Measurements from ENCODE around the gene AGTPBP1. TPM values are rescaled to one million over a fixed set of nuclear protein-coding genes. Genes with fewer than 3 reads are reported as not detected.

AGTPBP1 gene
- polyA plus RNA-seq, 1 of the 3 experiments (the other 2 are of a cell fraction) = 3.8 TPM

GRCh38 chr9:85645909-85646627, 95.7 kb downstream of the AGTPBP1 start:
- Histone ChIP-seq H3K36me3 (replicated peaks in 1 of 2; ENCODE audit: control insufficient read depth in 1 of 2, insufficient read depth in 2 of 2, low read length in 1 of 2) (peaks cover 2 to 12% of the 10 kb centered on the region in 2 experiments), H3K4me2 (no peak overlapping the region), H3K27me3 (ENCODE audit: insufficient read depth) (no peaks in the 10 kb centered on the region), H4K20me1 (ENCODE audit: insufficient read depth) (no peaks in the 10 kb centered on the region), H3K9me3 (no peaks in the 10 kb centered on the region), H3K4me1 (ENCODE audit: control insufficient read depth in 1 of 2, insufficient read depth in 2 of 2, low read depth in 1 of 2, low read length in 1 of 2) (no peaks in the 10 kb centered on the region; a peak in 1 of 4 replicates), H3K4me3 (ENCODE audit: low read depth in 2 of 2, low read length in 1 of 2) (no peak overlapping the region), H3K9ac (no peak overlapping the region), H3K79me2 (ENCODE audit: insufficient read depth) (no peaks in the 10 kb centered on the region), H3F3A (replicated peaks; ENCODE audit: insufficient read depth) (no peaks in the 10 kb centered on the region), H3K27ac (ENCODE audit: low read depth in 2 of 2, low read length in 1 of 2) (no peak overlapping the region), H3K9me2 (no peaks in the 10 kb centered on the region), H2AFZ (ENCODE audit: low read depth) (no peak overlapping the region)
- ChIA-PET CTCF (no interaction called here), POLR2A (interaction anchor here (0.8 kb wide), 1 partner anchor 33 kb away, joined by 3 read pairs; no protein-coding TSS in a partner anchor)
- WGBS (ENCODE audit: low lambda C conversion rate) = 93% methylated on average over 3 of the region's 3 CpGs
- TF ChIP-seq FOXJ3 (CRISPR knock-in tag; IDR thresholded peaks at IDR 0.05) (no peak), POLR2AphosphoS5 (IDR thresholded peaks at IDR 0.05; ENCODE audit: low read depth, low read length) (no peak), RXRA (IDR thresholded peaks at IDR 0.05; ENCODE audit: borderline replicate concordance, low read depth) (no peak), IRF3 (IDR thresholded peaks at IDR 0.05; ENCODE audit: low read depth, low read length) (no peak), TCF12 (IDR thresholded peaks at IDR 0.05) (no peak), MXI1 (IDR thresholded peaks at IDR 0.05; ENCODE audit: low read depth, low read length) (no peak), SMC3 (IDR thresholded peaks at IDR 0.05; ENCODE audit: low read depth, low read length) (no peak)
- TF ChIP-seq, protein P1, sequence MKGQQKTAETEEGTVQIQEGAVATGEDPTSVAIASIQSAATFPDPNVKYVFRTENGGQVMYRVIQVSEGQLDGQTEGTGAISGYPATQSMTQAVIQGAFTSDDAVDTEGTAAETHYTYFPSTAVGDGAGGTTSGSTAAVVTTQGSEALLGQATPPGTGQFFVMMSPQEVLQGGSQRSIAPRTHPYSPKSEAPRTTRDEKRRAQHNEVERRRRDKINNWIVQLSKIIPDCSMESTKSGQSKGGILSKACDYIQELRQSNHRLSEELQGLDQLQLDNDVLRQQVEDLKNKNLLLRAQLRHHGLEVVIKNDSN (IDR thresholded peaks at IDR 0.05; ENCODE audit: borderline replicate concordance, low read depth) = no peak
- TF ChIP-seq, protein P2, sequence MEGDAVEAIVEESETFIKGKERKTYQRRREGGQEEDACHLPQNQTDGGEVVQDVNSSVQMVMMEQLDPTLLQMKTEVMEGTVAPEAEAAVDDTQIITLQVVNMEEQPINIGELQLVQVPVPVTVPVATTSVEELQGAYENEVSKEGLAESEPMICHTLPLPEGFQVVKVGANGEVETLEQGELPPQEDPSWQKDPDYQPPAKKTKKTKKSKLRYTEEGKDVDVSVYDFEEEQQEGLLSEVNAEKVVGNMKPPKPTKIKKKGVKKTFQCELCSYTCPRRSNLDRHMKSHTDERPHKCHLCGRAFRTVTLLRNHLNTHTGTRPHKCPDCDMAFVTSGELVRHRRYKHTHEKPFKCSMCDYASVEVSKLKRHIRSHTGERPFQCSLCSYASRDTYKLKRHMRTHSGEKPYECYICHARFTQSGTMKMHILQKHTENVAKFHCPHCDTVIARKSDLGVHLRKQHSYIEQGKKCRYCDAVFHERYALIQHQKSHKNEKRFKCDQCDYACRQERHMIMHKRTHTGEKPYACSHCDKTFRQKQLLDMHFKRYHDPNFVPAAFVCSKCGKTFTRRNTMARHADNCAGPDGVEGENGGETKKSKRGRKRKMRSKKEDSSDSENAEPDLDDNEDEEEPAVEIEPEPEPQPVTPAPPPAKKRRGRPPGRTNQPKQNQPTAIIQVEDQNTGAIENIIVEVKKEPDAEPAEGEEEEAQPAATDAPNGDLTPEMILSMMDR (IDR thresholded peaks at IDR 0.05) = no peak
- no peak for DNase-seq

GRCh38 chr9:85640425-85640824, 101.3 kb downstream of the AGTPBP1 start:
- Histone ChIP-seq H3K36me3 (replicated peaks in 1 of 2; ENCODE audit: control insufficient read depth in 1 of 2, insufficient read depth in 2 of 2, low read length in 1 of 2) (peaks cover 8 to 12% of the 10 kb centered on the region in 2 experiments), H3K79me2 (ENCODE audit: insufficient read depth) (no peaks in the 10 kb centered on the region), H2AFZ (ENCODE audit: low read depth) (no peak overlapping the region), H4K20me1 (ENCODE audit: insufficient read depth) (no peaks in the 10 kb centered on the region), H3K9me3 (no peaks in the 10 kb centered on the region), H3K27me3 (ENCODE audit: insufficient read depth) (no peaks in the 10 kb centered on the region), H3K9me2 (no peaks in the 10 kb centered on the region), H3K9ac (no peak overlapping the region), H3F3A (replicated peaks; ENCODE audit: insufficient read depth) (no peaks in the 10 kb centered on the region), H3K4me3 (ENCODE audit: low read depth in 2 of 2, low read length in 1 of 2) (no peak overlapping the region), H3K4me1 (ENCODE audit: control insufficient read depth in 1 of 2, insufficient read depth in 2 of 2, low read depth in 1 of 2, low read length in 1 of 2) (no peaks in the 10 kb centered on the region; a peak in 2 of 4 replicates), H3K4me2 (no peak overlapping the region), H3K27ac (ENCODE audit: low read depth in 2 of 2, low read length in 1 of 2) (no peak overlapping the region)
- 97% methylated on average over 1 of the region's 1 CpG for WGBS (ENCODE audit: low lambda C conversion rate)
- ChIA-PET CTCF (no interaction called here), POLR2A (no interaction called here)
- no peak for DNase-seq
- TF ChIP-seq EP300 (IDR thresholded peaks at IDR 0.05; ENCODE audit: borderline replicate concordance in 1 of 2, low read depth in 1 of 2, low read length in 1 of 2) = no peak
- TF ChIP-seq RXRA (IDR thresholded peaks at IDR 0.05; ENCODE audit: borderline replicate concordance, low read depth) = no peak
- TF ChIP-seq, protein P2 (IDR thresholded peaks at IDR 0.05) = no peak
- no peak for TF ChIP-seq GATA2 (CRISPR knock-in tag; IDR thresholded peaks at IDR 0.05)
- no peak for TF ChIP-seq POLR2AphosphoS5 (IDR thresholded peaks at IDR 0.05; ENCODE audit: low read depth, low read length)
- no peak for TF ChIP-seq JUND (IDR thresholded peaks at IDR 0.05)
- TF ChIP-seq PBX3 (IDR thresholded peaks at IDR 0.05) = no peak
- TF ChIP-seq YY1 (IDR thresholded peaks at IDR 0.05; ENCODE audit: low read depth) = no peak
- TF ChIP-seq, protein P3, sequence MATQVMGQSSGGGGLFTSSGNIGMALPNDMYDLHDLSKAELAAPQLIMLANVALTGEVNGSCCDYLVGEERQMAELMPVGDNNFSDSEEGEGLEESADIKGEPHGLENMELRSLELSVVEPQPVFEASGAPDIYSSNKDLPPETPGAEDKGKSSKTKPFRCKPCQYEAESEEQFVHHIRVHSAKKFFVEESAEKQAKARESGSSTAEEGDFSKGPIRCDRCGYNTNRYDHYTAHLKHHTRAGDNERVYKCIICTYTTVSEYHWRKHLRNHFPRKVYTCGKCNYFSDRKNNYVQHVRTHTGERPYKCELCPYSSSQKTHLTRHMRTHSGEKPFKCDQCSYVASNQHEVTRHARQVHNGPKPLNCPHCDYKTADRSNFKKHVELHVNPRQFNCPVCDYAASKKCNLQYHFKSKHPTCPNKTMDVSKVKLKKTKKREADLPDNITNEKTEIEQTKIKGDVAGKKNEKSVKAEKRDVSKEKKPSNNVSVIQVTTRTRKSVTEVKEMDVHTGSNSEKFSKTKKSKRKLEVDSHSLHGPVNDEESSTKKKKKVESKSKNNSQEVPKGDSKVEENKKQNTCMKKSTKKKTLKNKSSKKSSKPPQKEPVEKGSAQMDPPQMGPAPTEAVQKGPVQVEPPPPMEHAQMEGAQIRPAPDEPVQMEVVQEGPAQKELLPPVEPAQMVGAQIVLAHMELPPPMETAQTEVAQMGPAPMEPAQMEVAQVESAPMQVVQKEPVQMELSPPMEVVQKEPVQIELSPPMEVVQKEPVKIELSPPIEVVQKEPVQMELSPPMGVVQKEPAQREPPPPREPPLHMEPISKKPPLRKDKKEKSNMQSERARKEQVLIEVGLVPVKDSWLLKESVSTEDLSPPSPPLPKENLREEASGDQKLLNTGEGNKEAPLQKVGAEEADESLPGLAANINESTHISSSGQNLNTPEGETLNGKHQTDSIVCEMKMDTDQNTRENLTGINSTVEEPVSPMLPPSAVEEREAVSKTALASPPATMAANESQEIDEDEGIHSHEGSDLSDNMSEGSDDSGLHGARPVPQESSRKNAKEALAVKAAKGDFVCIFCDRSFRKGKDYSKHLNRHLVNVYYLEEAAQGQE (IDR thresholded peaks at IDR 0.05; ENCODE audit: low read depth, low read length) = no peak

Data from SK-N-SH (cell line).